Endothelial cell of umbilical vein (primary cell): ENCODE measurements around the gene PIGW. TPM values are rescaled to one million over a fixed set of nuclear protein-coding genes. Genes with fewer than 3 reads are reported as not detected.
A peak's percentile ranks its signal among the peaks of the same experiment; 100 is the strongest.

Source experiments
- BruUV-seq: library from RNA; stranded (reverse); fragments of 400-500 nt; replicated peaks from 2 replicates; lab custom pipeline; 2021; lab: Mats Ljungman, UMichigan
- CTCF ChIA-PET: fragments of 300-600, 350-600 bp; sonication (Branson Sonifier 250); formaldehyde crosslinking; loops from one replicate; lab custom pipeline; 2021; ENCODE audit warnings: antibody characterized with exemption, inconsistent platforms; lab: Charles Lee
- POLR2A ChIA-PET: fragments of 300-600, 350-600 bp; sonication (Branson Sonifier 250); formaldehyde crosslinking; loops from one replicate; lab custom pipeline; 2021; ENCODE audit warnings: antibody characterized with exemption, inconsistent platforms; lab: Charles Lee
- DNase-seq: peaks from one replicate; pipeline ENCODE4 v3.0.0-alpha.2; 2011; ENCODE audit warnings: low read depth, low spot score
- FAIRE-seq: peaks from 2 replicates; lab custom pipeline; 2011; peaks lifted over from hg19 to GRCh38; lab: Jason Lieb, UNC
- H2AFZ ChIP-seq: 2 replicates; pipeline ENCODE4 v1.6.0; 2012; ENCODE audit warnings: low read depth, low read length, control low read depth, inconsistent platforms
- H3K27ac ChIP-seq: 2 replicates; pipeline ENCODE4 v1.5.1; 2011; ENCODE audit warnings: low read depth, mild to moderate bottlenecking, control low read depth, low read length, moderate library complexity; ENCODE audit not compliant: insufficient read depth
- H3K27me3 ChIP-seq, 2 experiments: 2 replicates each; pipeline versions ENCODE4 v1.6.0 to v1.6.1; 2011; ENCODE audit warnings: low read length in 2 of 2, mixed read lengths in 1 of 2; ENCODE audit not compliant: control insufficient read depth in 2 of 2, insufficient read depth in 2 of 2
- H3K36me3 ChIP-seq, 2 experiments: 2 replicates in 1 of 2; 3 replicates in 1 of 2; pipeline ENCODE4 v1.5.1; 2011; ENCODE audit warnings: low read length in 2 of 2, mild to moderate bottlenecking in 1 of 2, moderate library complexity in 1 of 2; ENCODE audit not compliant: control insufficient read depth in 2 of 2, insufficient read depth in 2 of 2; ENCODE audit errors: extremely low read depth in 1 of 2
- H3K4me1 ChIP-seq: 3 replicates; pipeline ENCODE4 v1.5.1; 2011; ENCODE audit warnings: mild to moderate bottlenecking, low read length; ENCODE audit not compliant: control insufficient read depth, insufficient read depth; ENCODE audit errors: extremely low read depth
- H3K4me2 ChIP-seq: 2 replicates; pipeline ENCODE4 v1.6.1; 2011; ENCODE audit warnings: low read length, control low read depth, mixed read lengths; ENCODE audit not compliant: insufficient read depth
- H3K4me3 ChIP-seq, 3 experiments: fragments of 200-600 bp in 1 of 3; sonication (generic), shearing (Covaris generic) in 1 of 3; replicated peaks in 1 of 3; 2 replicates each; pipeline ENCODE4 v1.5.1; 2011 to 2016; ENCODE audit warnings: control low read depth in 3 of 3, low read length in 3 of 3, mild to moderate bottlenecking in 2 of 3, inconsistent platforms in 1 of 3, low read depth in 1 of 3, moderate library complexity in 1 of 3; ENCODE audit not compliant: insufficient read depth in 1 of 3
- H3K79me2 ChIP-seq: 2 replicates; pipeline ENCODE4 v1.6.0; 2012; ENCODE audit warnings: low read length, inconsistent platforms; ENCODE audit not compliant: control insufficient read depth, insufficient read depth
- H3K9ac ChIP-seq: replicated peaks from 2 replicates; pipeline ENCODE3; 2011; ENCODE audit warnings: low read length, control low read depth; ENCODE audit not compliant: insufficient read depth; ENCODE audit errors: extremely low read depth
- H3K9me1 ChIP-seq: replicated peaks from 3 replicates; pipeline ENCODE4 v1.6.0; 2011; ENCODE audit warnings: mild to moderate bottlenecking, low read length; ENCODE audit not compliant: control insufficient read depth, insufficient read depth; ENCODE audit errors: extremely low read depth
- H3K9me3 ChIP-seq: replicated peaks from 2 replicates; pipeline ENCODE4 v1.5.1; 2012; ENCODE audit warnings: low read length, inconsistent platforms; ENCODE audit not compliant: control insufficient read depth, insufficient read depth
- H4K20me1 ChIP-seq: replicated peaks from 2 replicates; pipeline ENCODE3; 2011; ENCODE audit warnings: mild to moderate bottlenecking, low read length; ENCODE audit not compliant: control insufficient read depth, insufficient read depth; ENCODE audit errors: extremely low read depth
- CTCF ChIP-seq, 2 donors: IDR thresholded peaks; 1 replicate in 1 of 2; 2 replicates in 1 of 2; pipeline ENCODE4 v1.5.1; 2011; ENCODE audit warnings: low read length in 2 of 2, mild to moderate bottlenecking in 2 of 2, moderate library complexity in 2 of 2, control low read depth in 1 of 2, inconsistent platforms in 1 of 2, low read depth in 1 of 2; ENCODE audit not compliant: insufficient read depth in 1 of 2; ENCODE audit errors: extremely low read depth in 1 of 2
- EZH2 ChIP-seq: IDR thresholded peaks from 2 replicates; pipeline ENCODE4 v1.6.1; 2012; ENCODE audit warnings: borderline replicate concordance, low read depth, mild to moderate bottlenecking, moderate library complexity, low read length, inconsistent platforms; ENCODE audit not compliant: severe bottlenecking
- FOS ChIP-seq: IDR thresholded peaks from 2 replicates; pipeline ENCODE4 v1.6.1; 2011; ENCODE audit warnings: mild to moderate bottlenecking, low read length, moderate library complexity, borderline replicate concordance; ENCODE audit not compliant: insufficient read depth
- GATA2 ChIP-seq: IDR thresholded peaks from 2 replicates; pipeline ENCODE4 v1.7.0; 2011; ENCODE audit warnings: low read depth, mild to moderate bottlenecking, moderate library complexity, mixed read lengths, low read length; ENCODE audit not compliant: insufficient read length, insufficient read depth
- JUN ChIP-seq: IDR thresholded peaks from 2 replicates; pipeline ENCODE4 v1.6.1; 2011; ENCODE audit warnings: borderline replicate concordance, low read depth; ENCODE audit not compliant: insufficient read length, insufficient read depth
- MAX ChIP-seq: IDR thresholded peaks from 2 replicates; pipeline ENCODE4 v1.6.1; 2011; ENCODE audit not compliant: insufficient read depth, insufficient read length
- MYC ChIP-seq: IDR thresholded peaks from one replicate; pipeline ENCODE4 v1.6.1; 2011; ENCODE audit warnings: mild to moderate bottlenecking, low read depth, low read length
- POLR2A ChIP-seq: IDR thresholded peaks from 2 replicates; pipeline ENCODE4 v1.6.1; 2012; ENCODE audit warnings: low read depth, mild to moderate bottlenecking, control low read depth, low read length
- POLR2AphosphoS5 ChIP-seq: IDR thresholded peaks from 2 replicates; pipeline ENCODE4 v1.6.1; 2012; ENCODE audit warnings: low read depth, mild to moderate bottlenecking, control low read depth, low read length, moderate library complexity; ENCODE audit not compliant: insufficient read depth
- dilution Hi-C: fragments of 300-500 bp; cut with MboI; formaldehyde crosslinking; loops from one replicate; pipeline ENCODE4 v1.15.0; 2019; ENCODE audit warnings: low sequenced_read_pairs; ENCODE audit not compliant: extremely low pct_ligation_motif_present
- intact Hi-C: fragments of 100-400 bp; cut with micrococcal nuclease; formaldehyde crosslinking; loops from one replicate; pipeline ENCODE4 v1.10.0; 2022
- polyA plus RNA-seq, 4 experiments: library from polyadenylated mRNA; depleted of rRNA in 3 of 4; stranded (reverse) in 3 of 4; unstranded in 1 of 4; fragments of >200 nt; gene quantifications; 2 replicates each; pipeline versions ENCODE4 v1.2.1 to v1.2.3, GENCODE V29; 2011 to 2012; ENCODE audit warnings: missing spikeins in 1 of 4
- total RNA-seq: library from RNA; stranded (reverse); gene quantifications from 2 replicates; pipeline ENCODE4 v1.2.3, GENCODE V29; 2021

Gene PIGW
- total and polyA plus RNA-seq, 2 donors (not counting 3 experiments of a cell fraction or from before 2014, with no cell fraction given): 5.9 to 13.1 TPM

- H3K27ac ChIP-seq: no peak overlapping the region
- ChIA-PET POLR2A (interaction anchor here (0.7 kb wide), 1 partner anchor 1826 kb away, joined by 3 read pairs; no protein-coding TSS in a partner anchor), CTCF (interaction anchor here (1.3 to 3.1 kb wide), 2 partner anchors 11 to 16 kb away, joined by 4 to 9 read pairs; no protein-coding TSS in a partner anchor)
- H3K4me3 ChIP-seq: no peak overlapping the region
- intact Hi-C loops (no loop called here), dilution Hi-C loops (no loop called here)
- H3K9ac ChIP-seq: no peak overlapping the region
- TF ChIP-seq POLR2A (peak; percentile 11), POLR2AphosphoS5 (no peak)
- H3K27me3 ChIP-seq: no peaks in the 10 kb centered on the region
- H2AFZ ChIP-seq: no peak overlapping the region
- no peaks in the 10 kb centered on the region for H3K9me3 ChIP-seq
- no peak for FAIRE-seq
- BruUV-seq: no TSS peak
- H3K9me1 ChIP-seq: no peaks in the 10 kb centered on the region
- no peaks in the 10 kb centered on the region for H3K79me2 ChIP-seq
- H3K4me1 ChIP-seq: no peaks in the 10 kb centered on the region
- peaks cover 9 to 27% of the 10 kb centered on the region in 2 experiments for H3K36me3 ChIP-seq
- H3K4me2 ChIP-seq: no peak overlapping the region
- DNase-seq: no peak
- H4K20me1 ChIP-seq: no peaks in the 10 kb centered on the region
Measured at GRCh38 chr17:36498560-36499300, 36.1 kb upstream of the PIGW start.

GRCh38 chr17:36500745-36501225 lies 34.0 kb upstream of the PIGW start:
- POLR2A ChIA-PET: no interaction called here
- peaks cover 2 to 28% of the 10 kb centered on the region in 2 experiments for H3K36me3 ChIP-seq
- BruUV-seq: no TSS peak
- no peak overlapping the region for H2AFZ ChIP-seq
- H3K27ac ChIP-seq: no peak overlapping the region
- intact Hi-C loops (no loop called here), dilution Hi-C loops (no loop called here)
- FAIRE-seq (no peak), DNase-seq (no peak)
- H3K9me3 ChIP-seq: no peaks in the 10 kb centered on the region
- H3K4me3 ChIP-seq: no peak overlapping the region
- H3K4me2 ChIP-seq: no peak overlapping the region
- TF ChIP-seq FOS (no peak), POLR2A (no peak), JUN (no peak), POLR2AphosphoS5 (no peak), MAX (no peak), GATA2 (no peak), MYC (no peak), EZH2 (no peak), CTCF (IDR thresholded peaks at IDR 0.05; ENCODE audit: extremely low read depth in 1 of 2, insufficient read depth in 1 of 2, low read depth in 1 of 2, low read length in 2 of 2) (no peak)
- H3K9me1 ChIP-seq: no peaks in the 10 kb centered on the region
- no peaks in the 10 kb centered on the region for H3K4me1 ChIP-seq
- no peaks in the 10 kb centered on the region for H3K79me2 ChIP-seq
- no peaks in the 10 kb centered on the region for H4K20me1 ChIP-seq
- H3K27me3 ChIP-seq: no peaks in the 10 kb centered on the region
- H3K9ac ChIP-seq: no peak overlapping the region
- CTCF ChIA-PET: interaction anchor here (1.2 kb wide), 1 partner anchor 15 kb away, joined by 3 read pairs; no protein-coding TSS in a partner anchor
